Endometrial microvascular endothelial cells (primary cell): ENCODE measurements around the gene SMARCA2. TPM values are rescaled to one million over a fixed set of nuclear protein-coding genes. Genes with fewer than 3 reads are reported as not detected.

Source experiments
- in situ Hi-C: cut with HindIII; loops from 2 replicates; pipeline ENCODE4 v1.10.0; 2017; ENCODE audit warnings: low sequenced_read_pairs, low pct_unique_long_range_greater_than_20kb; ENCODE audit errors: inconsistent ontology term
- total RNA-seq: library from RNA; depleted of rRNA; stranded (reverse); fragments of >200 nt; gene quantifications from one replicate; pipeline ENCODE4 v1.2.3, GENCODE V29; 2015; ENCODE audit errors: inconsistent ontology term

SMARCA2 gene
- total RNA-seq, 1 donor from 2014 or later = 30.5 TPM

DNA sequence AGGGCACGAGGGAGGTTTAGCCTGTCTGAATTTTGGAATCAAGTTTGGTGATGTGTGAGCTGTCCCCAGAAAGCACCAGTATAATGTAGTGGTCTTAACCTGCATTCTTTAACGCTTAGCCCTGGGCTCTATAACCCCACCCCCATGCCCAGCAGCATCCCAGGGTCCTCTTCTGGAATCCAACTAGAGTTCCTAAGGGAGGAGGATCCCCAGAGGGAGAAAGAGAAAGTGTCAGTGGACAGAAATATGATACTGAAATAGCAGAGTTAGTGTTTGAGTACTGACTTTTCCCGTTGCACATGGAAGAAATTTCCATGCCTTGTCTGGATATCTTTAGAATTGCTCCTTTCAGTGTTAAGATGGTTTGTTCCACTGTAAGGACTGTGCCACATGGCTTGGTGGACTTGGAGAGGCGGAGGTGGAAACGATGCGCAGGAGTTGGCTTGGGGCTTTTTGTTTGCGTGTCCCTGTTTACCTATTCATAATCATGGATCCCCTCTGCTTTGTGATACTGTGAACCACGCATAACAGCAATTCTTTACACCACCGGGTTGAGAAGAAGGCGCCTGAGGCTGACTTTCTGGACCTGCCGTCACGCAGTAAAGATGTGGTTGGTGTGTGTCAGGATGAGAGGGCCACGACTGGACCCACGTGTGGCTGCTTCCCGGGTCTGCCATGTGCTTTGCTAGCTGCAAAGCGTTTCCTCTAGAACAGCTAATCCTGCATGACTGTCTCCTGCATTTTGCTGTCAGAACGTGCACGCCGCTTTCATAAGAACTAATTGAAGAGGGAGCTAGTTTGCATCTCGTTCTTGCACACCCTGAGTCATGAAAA lies 142.3 kb downstream of the SMARCA2 start:
- in situ Hi-C loops = no loop called here

DNA sequence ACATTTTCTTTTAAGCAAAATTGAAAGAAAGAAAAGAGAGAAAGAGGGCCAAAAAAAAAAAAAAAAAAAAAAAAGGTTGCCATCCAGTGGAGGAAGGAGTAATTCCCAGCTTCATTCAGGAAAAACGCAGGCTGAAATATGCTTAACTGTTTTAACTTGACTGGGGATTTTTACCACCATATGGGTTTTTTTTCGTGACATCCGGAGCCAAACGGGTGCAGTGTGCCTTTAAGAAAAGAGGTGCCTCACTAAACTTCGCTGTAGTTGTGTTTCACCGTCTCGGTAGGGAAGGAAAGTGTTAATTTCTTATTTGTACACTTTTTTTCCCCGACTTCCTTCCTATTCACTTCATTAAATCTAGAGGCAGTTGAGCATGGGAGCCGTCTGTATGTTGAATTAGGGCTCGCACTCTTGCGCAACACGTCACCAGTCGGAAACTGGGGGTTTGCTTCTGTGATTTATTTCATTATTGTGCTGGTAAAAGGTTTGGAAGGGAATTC lies 143.0 kb downstream of the SMARCA2 start:
- in situ Hi-C loops = no loop called here

GRCh38 chr9:2158766-2159430 lies 143.8 kb downstream of the SMARCA2 start:
- in situ Hi-C loops = no loop called here

- in situ Hi-C loops = no loop called here
Measured at GRCh38 chr9:2159521-2160454, 144.6 kb downstream of the SMARCA2 start.

- in situ Hi-C loops = no loop called here
Measured at GRCh38 chr9:2161661-2162060, 146.5 kb downstream of the SMARCA2 start.

- in situ Hi-C loops = no loop called here
Measured at GRCh38 chr9:2163231-2163885, 148.2 kb downstream of the SMARCA2 start.

- in situ Hi-C loops = no loop called here
Measured at GRCh38 chr9:2164268-2164667, 149.1 kb downstream of the SMARCA2 start.

- in situ Hi-C loops = no loop called here
Measured at GRCh38 chr9:2166203-2166602, 151.1 kb downstream of the SMARCA2 start.

DNA sequence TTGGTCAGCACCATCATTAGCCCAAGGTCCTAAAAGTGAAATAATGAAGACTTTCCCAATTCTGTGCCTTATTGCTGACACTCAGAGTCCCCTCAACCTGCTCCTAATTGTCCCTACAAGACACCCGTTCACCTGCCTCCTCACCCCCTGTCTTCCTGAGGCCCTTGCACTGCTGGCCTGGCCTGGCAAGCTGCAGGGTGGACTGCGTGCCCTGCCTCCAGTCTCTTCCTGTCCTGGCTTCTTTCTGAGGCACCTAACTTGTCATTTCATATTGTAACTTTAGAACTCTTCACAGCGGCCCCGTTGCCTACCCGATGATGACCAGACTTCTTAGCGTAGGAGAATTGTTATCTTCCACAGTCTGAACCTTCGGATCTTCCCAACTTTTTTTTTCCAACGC lies 153.9 kb downstream of the SMARCA2 start:
- in situ Hi-C loops = no loop called here

GRCh38 chr9:2170722-2171121 lies 155.6 kb downstream of the SMARCA2 start:
- in situ Hi-C loops = no loop called here

DNA sequence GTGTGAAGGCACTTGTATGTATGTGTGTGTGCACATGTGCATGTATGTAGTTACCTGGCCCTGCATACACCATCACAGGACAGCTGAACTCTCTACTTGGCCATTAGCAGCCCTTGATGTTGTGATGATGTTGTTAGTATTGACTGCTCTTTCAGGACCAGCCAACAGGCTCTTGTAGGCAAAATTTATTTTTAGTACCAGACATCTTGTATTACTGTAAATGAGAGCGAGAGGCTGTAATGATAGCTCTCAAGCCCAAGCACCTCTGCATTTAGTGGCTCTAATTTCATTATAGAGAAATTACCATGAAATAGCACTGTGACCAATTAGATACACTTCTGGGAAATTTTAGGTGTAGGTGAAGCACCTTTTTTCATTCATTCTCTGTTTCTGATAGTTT lies 158.0 kb downstream of the SMARCA2 start:
- in situ Hi-C loops = no loop called here

- in situ Hi-C loops = no loop called here
Measured at GRCh38 chr9:2173861-2174260, 158.7 kb downstream of the SMARCA2 start.

DNA sequence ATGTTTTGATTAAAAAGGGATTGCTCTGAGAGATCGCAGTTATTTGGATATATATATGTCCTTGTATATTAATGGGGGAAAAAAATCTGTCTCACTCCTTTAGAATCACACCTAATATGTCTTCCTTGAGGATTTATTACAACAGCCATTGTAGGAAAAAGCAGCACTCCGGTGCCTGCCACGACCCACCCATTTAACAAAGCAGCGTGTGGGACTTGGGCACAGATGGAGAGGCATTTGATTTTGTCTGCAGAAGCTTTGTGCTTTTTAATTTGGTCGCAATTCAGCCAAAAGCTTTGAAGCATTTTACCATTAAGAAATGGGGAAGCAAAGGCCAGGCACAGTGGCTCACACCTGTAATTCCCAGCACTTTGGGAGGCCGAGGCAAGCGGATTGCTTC lies 159.2 kb downstream of the SMARCA2 start:
- in situ Hi-C loops = no loop called here

DNA sequence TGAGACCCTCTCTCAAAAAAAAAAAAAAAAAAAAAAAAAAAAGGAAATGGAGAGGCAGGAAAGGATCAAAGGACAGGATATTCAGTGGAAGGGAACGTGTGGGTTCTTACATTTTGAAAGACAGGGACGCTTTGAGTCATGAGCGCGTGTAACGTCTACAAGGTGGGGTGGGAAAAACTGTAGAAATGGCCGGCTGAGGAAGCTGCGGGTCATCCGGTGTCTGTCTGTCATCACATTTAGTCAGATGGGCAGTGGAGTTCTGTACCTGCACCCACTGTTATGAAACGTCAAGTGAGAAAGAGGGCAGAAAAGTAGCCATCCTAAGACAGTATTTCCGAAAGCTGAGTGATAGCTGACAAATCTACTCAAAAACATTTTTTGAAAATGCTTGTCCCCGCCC lies 159.8 kb downstream of the SMARCA2 start:
- in situ Hi-C loops = no loop called here

GRCh38 chr9:2177121-2177520 lies 162.0 kb downstream of the SMARCA2 start:
- in situ Hi-C loops = no loop called here

DNA sequence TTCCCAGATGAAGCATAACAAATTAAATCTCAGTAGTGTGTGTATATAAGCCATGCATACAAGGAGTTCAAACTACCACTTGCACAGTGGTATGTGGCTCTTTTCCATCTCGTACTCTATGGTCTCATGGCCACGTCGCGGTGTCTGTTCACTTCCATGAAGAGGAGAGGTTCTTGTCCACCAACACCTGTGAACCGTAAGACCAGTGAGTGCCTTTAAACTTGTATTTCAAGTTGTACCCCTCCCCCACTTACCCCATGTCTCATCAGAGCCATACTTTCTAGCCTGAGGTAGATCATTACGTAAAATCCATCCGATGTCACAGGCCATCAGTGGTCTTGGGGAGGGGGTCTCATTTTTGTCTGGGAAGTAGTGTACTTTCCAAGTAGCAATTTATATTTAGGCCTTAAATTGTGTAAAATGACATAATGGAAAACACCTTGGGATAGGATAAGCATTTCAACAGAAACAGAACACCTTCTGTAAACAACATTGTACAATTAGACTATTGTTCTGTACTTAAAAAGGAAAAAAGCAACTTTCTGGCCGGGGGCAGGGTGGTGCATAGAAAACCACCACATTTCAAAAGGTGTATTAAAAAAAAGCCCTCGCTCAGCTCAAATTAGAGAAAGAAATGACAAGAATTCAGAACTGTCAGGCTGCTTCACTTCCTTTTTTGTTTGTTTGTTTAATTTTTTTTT lies 163.0 kb downstream of the SMARCA2 start:
- in situ Hi-C loops = no loop called here

DNA sequence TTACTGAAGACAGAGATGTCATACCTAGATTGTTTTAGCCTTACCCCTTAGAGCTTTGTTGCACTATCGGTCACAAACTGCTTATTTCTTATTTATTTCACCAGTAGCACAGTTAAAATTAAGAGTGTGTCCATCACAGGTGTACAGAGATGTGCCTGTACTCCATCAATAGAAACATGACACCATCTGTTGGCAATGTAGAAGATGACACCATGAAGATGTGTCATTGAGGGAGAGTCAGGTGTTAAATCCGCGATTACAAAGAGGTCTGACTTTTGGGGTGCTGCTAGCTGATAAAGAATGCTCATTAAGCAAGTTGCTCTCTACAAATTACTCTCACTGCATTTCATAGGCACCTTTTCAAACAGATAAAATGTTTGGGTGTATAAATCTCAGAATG lies 164.4 kb downstream of the SMARCA2 start:
- in situ Hi-C loops = no loop called here

DNA sequence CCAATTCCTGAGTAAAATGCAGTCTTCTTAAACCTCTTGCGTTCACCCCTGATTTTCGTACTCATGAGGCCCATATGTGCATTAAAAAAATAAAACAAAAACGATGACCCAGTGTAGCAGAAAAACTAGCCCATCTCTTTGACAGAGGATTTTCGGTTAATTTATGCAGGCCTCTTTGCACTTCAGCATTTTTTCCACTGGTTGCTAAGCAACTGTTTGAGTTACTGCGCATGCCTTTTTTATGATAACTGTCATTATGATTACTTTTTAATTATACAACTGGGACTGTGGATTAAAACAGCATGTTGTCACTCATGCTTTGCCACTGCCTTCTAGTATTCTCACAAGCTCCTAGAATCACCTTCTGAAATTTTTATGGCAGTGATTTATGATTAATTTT lies 165.0 kb downstream of the SMARCA2 start:
- in situ Hi-C loops = no loop called here
